Measurements from ENCODE around the gene DCC.

DCC gene

GRCh38 chr18:53536908-53537307 lies 1196.9 kb downstream of the DCC start:
- DNase-seq, result no peak

GRCh38 chr18:53541924-53542323 lies 1201.9 kb downstream of the DCC start:
- no peak for DNase-seq

GRCh38 chr18:53543711-53544110 lies 1203.7 kb downstream of the DCC start:
- no peak for DNase-seq

- no peak for DNase-seq
Observed at GRCh38 chr18:53544917-53545316, 1204.9 kb downstream of the DCC start.

GRCh38 chr18:53551868-53552426 lies 1212.0 kb downstream of the DCC start:
- DNase-seq, result no peak

GRCh38 chr18:53553030-53553429 lies 1213.0 kb downstream of the DCC start:
- DNase-seq, result no peak

- DNase-seq, result no peak
Observed at GRCh38 chr18:53556450-53556849, 1216.5 kb downstream of the DCC start.

- DNase-seq, result no peak
Observed at GRCh38 chr18:53560546-53560945, 1220.5 kb downstream of the DCC start.

- DNase-seq, result no peak
Observed at GRCh38 chr18:53566626-53567025, 1226.6 kb downstream of the DCC start.

- peak; percentile 52 for DNase-seq
Observed at GRCh38 chr18:53567929-53568574, 1228.1 kb downstream of the DCC start.

Data from NCI-H1694 (cell line).